ENCODE data around the gene TMEM89.

TMEM89 gene, protein sequence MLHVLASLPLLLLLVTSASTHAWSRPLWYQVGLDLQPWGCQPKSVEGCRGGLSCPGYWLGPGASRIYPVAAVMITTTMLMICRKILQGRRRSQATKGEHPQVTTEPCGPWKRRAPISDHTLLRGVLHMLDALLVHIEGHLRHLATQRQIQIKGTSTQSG

GRCh38 chr3:48621461-48621869 is at the start of gene TMEM89:
TSS of gene TMEM89 (minus strand) at chr3:48621769. CDS start at chr3:48621756, 13 bp downstream.
- DNase-seq: no peak

DNA sequence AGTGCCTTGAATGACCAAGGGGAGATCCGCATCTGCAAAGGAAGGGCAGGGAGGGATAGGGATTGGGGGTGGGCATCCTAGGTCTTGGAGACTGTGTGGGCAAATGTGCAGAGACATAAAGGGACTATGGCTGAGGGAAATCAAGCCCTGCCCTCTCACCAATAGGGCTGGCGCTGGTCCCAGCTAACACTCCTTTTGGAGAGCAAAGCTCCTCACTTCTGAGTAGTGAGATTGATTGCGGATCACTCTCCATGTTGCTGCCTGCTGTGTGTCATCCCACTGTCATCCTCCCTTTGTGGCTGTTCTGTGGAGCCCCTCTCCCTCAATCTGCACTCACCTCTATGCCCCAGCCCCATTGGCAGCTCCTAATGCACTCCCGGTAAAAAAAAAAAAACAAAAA is 43.4 kb upstream of the TMEM89 start:
- peak; percentile 22 for DNase-seq

DNA sequence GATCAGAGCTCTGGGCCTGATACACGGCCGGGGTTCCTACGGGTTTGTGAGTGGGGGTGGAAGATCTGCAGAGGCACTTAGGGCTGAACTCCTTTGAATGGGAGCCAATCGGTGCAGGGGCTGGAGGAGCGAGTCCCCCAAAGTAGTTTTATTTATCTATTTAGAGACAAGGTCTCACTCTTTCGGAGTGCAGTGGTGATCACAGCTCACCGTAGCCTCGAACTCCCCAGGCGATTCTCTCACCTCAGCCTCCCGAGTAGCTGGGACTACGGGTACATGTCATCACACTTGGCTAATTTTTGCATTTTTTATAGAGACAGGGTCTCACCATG is 42.7 kb upstream of the TMEM89 start:
- DNase-seq: no peak

GRCh38 chr3:48663489-48664312 is 42.1 kb upstream of the TMEM89 start:
- peak; percentile 98 for DNase-seq

GRCh38 chr3:48662753-48663488 is 41.4 kb upstream of the TMEM89 start, which contains the start of gene CELSR3:
TSS of gene CELSR3 (minus strand) at chr3:48662886. CDS start at chr3:48662634, 252 bp downstream.
- peak; percentile 66 for DNase-seq

GRCh38 chr3:48662145-48662752 is 40.7 kb upstream of the TMEM89 start:
- DNase-seq: no peak

DNA sequence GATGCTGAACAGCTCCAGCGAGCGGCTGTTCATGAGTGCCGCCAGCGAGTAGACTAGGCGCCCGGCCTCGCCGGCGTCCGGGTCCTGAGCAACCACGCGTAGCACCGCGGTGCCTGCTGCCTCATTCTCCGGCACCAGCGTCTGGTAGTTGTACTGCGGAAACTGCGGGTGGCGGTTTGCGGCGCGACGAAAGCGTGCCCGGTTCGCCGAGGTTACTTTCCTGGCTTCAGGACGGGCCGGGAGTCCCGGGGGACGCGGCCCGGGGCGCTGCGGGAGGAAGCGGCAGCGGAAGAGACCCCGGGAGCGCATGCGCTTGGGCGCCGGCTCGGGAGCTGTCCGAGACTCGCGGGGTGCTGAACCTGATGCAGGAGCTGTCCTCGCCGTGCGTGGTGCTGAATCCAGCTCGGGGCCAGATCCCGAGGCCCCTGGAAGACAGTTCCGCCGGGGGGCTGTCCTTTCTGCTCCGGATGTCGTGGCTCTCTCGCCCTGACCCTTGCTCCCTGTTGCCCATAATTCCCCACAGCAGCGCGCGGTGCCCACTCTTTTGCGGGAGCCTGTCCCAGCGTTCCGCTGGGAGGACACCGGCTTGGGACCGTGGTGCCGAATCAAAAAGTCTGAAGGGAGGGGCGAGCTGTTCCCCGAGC is 40.1 kb upstream of the TMEM89 start:
- no peak for DNase-seq

- no peak for DNase-seq
These were observed 39.3 kb upstream of the TMEM89 start for GRCh38 chr3:48660800-48661400.

DNA sequence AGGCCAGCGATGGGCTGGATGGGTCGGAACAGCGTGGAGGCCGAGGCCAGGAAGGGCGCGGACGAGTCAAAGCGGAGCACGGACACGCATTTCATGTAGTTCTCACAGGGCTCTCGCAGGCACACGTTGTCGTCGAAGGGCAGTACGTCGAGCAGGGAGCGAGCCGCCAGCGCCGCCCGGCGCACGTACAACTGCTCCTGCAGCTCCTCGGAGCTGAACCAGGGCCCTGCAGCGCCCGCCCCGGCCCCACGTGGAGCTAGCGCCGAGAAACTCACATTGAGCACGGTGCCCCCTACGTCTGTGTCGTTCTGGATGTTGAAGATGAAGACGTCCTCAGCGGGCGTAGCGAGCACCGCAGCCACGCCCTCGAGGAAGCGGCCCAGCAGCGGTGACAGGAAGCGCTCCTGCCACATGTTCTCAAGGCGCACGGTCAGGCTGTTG is 35.3 kb upstream of the TMEM89 start:
- no peak for DNase-seq

- DNase-seq: no peak
These were observed 34.7 kb upstream of the TMEM89 start for GRCh38 chr3:48656061-48656840.

GRCh38 chr3:48655606-48656005 is 34.0 kb upstream of the TMEM89 start:
- no peak for DNase-seq

GRCh38 chr3:48655063-48655462 is 33.5 kb upstream of the TMEM89 start:
- DNase-seq: no peak

DNA sequence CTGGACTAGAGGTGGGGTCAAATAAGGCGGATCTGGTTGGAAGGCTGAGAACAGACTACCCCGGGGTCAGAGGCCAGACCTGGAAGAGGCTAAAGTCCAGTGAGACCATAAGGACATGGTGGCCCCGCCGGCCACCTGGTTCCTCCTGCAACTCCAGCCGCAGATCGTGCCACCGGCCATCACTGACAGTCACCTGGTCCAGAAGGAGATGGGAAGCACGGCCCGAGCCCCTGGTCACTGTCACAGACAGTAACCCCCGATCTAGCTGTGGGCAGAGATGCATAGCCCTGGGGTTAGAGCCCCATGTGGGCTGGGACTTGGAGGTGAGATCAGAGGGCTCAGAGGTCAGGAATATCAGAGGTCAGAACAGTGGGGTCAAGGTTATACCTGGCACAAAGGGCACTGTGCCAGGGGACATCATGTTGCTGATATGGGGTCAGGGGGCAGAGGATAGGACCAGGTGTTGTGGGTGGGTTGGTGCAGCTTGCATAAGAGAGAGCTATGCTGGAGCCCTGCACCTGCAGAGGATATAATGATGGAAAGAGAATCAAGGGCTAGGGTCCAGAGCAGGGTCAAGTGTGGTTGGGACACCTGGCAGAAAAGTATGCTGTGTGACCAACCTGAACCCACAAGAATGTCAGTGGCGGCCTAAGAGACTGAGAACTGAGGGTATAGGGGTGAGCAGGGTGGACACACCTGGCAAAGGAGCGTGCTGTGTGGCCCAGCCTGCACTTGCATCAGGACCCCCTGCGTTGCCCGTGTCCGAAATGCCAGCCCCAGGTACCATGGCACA is 31.6 kb upstream of the TMEM89 start:
- DNase-seq: no peak

DNA sequence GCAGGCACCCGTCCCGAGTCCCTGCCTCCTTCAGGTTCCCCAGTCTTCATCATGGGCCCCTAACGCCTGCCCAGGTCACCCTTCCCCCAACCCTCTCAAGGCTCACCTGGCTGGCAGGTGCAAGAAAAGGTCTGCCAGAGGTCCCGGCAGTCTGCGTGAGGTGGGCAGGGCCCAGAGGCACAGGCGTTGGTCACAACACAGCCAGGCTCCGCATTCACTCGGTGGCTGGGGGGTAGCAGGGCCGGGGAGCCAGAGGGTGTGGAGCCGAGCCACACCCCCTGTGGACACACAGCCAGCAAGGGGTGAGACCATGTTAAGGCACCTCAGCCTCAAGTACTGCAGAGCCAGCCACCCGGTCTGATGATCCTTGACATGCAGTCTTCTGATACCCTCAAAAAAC is 30.2 kb upstream of the TMEM89 start:
- no peak for DNase-seq

- no peak for DNase-seq
These were observed 29.2 kb upstream of the TMEM89 start for GRCh38 chr3:48650723-48651122.

DNA sequence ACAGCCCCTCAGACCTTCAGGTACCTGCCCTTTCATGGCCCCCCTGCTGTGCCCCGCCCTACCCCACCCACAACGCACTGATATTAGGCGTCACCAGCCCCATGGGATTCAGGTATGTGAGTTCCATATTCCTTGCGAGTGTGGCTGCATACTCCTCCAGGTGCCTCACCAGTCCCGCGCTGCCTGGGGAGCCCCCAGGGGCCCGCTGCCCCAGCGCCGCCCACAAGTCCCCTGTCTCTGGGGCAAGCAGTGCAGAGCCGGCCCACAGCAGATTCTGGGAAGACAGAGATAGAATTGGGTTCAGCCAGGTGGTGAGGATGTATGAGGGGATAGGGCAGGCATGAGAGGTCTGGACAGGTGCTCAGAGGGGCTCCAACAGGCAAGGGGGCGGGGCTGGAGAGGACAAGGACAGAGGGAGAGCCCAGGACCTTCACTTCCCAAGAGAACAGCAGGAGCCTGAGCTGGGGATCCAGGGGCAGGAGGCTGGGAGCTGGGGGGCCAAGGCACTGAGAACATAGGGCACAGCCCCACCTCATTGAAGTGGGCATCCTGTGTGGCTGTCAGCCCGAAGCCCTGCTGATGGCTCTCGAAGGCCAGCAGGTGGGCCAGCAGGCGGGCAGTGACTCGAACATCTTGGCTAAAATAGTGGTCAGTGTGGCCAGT is 26.8 kb upstream of the TMEM89 start:
- DNase-seq: no peak

DNA sequence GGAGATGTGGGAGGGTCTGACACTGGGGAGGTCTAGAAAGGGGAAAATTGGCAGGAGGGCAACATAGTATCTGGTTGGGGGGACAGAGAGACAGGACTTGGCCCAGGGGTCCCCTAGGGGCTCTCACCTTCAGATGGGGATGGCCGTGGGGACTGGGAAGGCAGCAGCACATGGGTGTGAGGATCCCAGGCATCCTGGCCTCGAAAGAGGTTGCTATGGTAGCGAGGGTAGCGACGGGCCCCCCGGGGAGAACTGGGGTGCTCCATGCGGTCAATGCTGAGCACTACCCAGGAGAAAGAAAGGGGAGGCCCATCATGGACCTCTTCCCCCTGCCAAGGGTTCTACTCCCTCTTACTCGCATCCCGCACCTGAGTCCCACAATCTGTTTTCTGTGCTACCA is 26.1 kb upstream of the TMEM89 start:
- no peak for DNase-seq

- DNase-seq: no peak
These were observed 23.6 kb upstream of the TMEM89 start for GRCh38 chr3:48644898-48645760.

DNA sequence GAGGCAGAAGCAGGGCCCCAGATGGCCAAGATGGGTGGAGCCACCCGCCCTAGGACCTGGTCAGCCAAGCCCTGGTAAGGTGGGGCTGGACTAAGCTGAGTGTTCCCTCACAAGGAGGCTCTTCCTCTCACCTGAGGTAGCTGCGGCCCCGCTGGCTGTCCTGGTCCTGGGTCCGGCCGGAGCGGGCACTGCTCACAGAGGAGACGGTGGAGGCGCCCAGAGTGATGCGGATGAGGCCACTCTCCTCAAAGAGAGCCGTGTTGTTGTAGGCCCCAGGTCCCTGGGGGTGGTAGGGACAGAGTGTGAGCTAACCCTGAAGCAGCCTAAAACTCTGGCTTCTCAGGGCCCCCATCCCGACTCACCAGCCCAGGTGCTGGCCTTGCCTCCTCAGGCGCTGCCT is 21.0 kb upstream of the TMEM89 start:
- no peak for DNase-seq

Measured in NCI-H82 (cell line).